ENCODE results near the gene PICALM. TPM values are rescaled to one million over a fixed set of nuclear protein-coding genes. Genes with fewer than 3 reads are reported as not detected.

The PICALM gene
- total RNA-seq, 4 donors from 2014 or later, result 237 to 286 (median 263) TPM

DNA sequence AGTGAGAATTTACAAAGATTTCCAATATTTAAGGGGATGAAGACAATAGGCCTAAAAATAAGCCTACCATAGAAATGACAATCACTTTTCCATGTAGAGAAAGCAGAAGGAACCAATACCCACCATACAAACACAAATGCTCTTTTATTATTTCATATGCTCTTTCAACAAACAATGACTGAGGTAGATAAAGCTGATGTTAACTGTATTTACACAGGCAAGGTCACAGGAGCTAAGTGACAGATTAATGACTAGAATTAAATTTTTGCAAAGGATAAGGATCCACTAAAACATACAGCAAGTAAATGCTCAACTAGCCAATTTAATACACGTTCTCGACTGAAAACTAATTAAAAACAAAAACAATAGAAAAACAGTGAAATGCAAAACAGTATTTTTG lies 34.2 kb downstream of the PICALM start:
- peaks cover 2 to 70% (median 17%) of the 10 kb centered on the region in 3 donors for H3K4me1 ChIP-seq
- WGBS, 2 donors (ENCODE audit: low coverage in 1 of 2), result 78 to 86% methylated on average over 2 of the region's 2 CpGs

DNA sequence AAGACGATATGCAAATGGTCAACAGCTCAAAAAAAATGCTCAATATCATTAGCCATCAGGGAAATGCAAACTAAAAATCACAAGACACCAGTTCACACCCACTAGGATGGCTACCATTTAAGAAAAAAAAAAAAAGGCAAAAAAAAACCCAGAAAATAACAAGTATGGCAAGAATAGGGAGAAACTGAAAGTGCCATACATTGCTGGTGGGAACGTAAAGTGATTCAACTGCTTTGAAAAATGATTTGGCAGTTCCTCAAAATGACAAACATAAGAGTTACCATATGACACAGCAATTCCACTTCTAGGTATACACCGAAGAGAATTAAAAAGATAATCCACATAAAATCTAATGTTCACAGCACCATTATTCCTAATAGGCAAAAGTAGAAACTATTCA lies 47.5 kb downstream of the PICALM start:
- WGBS, 2 donors (ENCODE audit: low coverage in 1 of 2), result 67 to 90% methylated on average over 3 of the region's 3 CpGs
- H3K4me1 ChIP-seq, result no peaks in the 10 kb centered on the region
- ATAC-seq, result no peak
- H3K27ac ChIP-seq, result no peak overlapping the region
- H3K4me3 ChIP-seq, result no peak overlapping the region
- H3K36me3 ChIP-seq, result peaks cover 0 to 72% of the 10 kb centered on the region in 2 donors
- TF ChIP-seq, protein P1, sequence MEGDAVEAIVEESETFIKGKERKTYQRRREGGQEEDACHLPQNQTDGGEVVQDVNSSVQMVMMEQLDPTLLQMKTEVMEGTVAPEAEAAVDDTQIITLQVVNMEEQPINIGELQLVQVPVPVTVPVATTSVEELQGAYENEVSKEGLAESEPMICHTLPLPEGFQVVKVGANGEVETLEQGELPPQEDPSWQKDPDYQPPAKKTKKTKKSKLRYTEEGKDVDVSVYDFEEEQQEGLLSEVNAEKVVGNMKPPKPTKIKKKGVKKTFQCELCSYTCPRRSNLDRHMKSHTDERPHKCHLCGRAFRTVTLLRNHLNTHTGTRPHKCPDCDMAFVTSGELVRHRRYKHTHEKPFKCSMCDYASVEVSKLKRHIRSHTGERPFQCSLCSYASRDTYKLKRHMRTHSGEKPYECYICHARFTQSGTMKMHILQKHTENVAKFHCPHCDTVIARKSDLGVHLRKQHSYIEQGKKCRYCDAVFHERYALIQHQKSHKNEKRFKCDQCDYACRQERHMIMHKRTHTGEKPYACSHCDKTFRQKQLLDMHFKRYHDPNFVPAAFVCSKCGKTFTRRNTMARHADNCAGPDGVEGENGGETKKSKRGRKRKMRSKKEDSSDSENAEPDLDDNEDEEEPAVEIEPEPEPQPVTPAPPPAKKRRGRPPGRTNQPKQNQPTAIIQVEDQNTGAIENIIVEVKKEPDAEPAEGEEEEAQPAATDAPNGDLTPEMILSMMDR (IDR thresholded peaks at IDR 0.05), result no peak
- no peak for TF ChIP-seq EP300 (IDR thresholded peaks at IDR 0.05)
- TF ChIP-seq POLR2A (IDR thresholded peaks at IDR 0.05), result no peak
- no peak for TF ChIP-seq POLR2AphosphoS5 (IDR thresholded peaks at IDR 0.05)
- H3K27me3 ChIP-seq, result no peaks in the 10 kb centered on the region
- H3K9me3 ChIP-seq, result no peaks in the 10 kb centered on the region

More for the DNA sequence above, 34.2 kb downstream of the PICALM start:
- Histone ChIP-seq H3K9me3 (no peaks in the 10 kb centered on the region), H3K4me3 (no peak overlapping the region), H3K27me3 (no peaks in the 10 kb centered on the region), H3K36me3 (peaks cover 0 to 13% of the 10 kb centered on the region in 2 donors), H3K27ac (no peak overlapping the region)
- no peak for ATAC-seq
- TF ChIP-seq, protein P1 (IDR thresholded peaks at IDR 0.05), result no peak
- TF ChIP-seq POLR2AphosphoS5 (IDR thresholded peaks at IDR 0.05), result no peak

DNA sequence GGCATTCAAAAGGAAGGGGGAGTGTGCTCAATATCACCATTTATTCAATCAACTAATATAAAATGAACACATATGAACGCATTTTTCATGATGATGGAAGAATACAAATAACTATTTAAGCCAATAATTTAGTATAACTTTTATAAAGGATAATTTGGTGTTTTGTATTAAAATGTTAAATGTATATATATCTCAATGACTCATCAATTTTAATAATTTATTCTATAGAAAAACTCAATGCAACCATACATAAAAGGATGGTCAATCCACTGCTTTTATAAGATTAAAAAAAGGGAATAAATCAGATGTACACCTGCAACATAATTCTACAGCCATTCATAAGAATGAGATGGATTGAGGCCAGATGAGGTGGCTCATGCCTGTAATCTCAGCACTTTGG lies 50.6 kb downstream of the PICALM start:
- WGBS, 2 donors (ENCODE audit: low coverage in 1 of 2), result 80 to 100% methylated on average over 1 of the region's 1 CpG
- H3K36me3 ChIP-seq, result peaks cover 0 to 52% of the 10 kb centered on the region in 2 donors
- H3K4me1 ChIP-seq, result peaks cover 0 to 13% (median 0%) of the 10 kb centered on the region in 3 donors
- no peak overlapping the region for H3K4me3 ChIP-seq
- H3K27me3 ChIP-seq, result no peaks in the 10 kb centered on the region
- ATAC-seq, result no peak
- no peaks in the 10 kb centered on the region for H3K9me3 ChIP-seq
- H3K27ac ChIP-seq, result no peak overlapping the region
- TF ChIP-seq, protein P1 (IDR thresholded peaks at IDR 0.05), result no peak
- TF ChIP-seq POLR2A (IDR thresholded peaks at IDR 0.05) (no peak), POLR2AphosphoS5 (IDR thresholded peaks at IDR 0.05) (no peak), EP300 (IDR thresholded peaks at IDR 0.05) (no peak)

DNA sequence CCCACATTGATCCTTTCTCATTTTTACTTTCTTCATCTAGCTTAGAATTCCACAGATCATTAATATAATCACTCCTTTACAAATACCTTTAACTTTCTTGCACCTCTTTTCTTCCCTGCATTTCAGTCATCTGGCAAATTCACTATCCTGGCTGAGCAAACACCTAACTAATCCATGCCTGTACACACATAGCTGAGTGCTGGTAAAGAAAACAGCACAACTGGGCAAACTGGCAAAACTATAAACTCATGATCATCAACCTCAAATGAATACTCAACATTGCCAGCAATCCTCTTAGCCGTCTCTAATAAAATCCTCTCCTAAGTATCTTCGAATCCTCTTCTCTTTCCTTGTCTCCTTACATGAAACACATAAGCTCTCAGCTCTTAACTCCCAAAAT lies 52.4 kb downstream of the PICALM start:
- H3K9me3 ChIP-seq, result no peaks in the 10 kb centered on the region
- TF ChIP-seq, protein P1 (IDR thresholded peaks at IDR 0.05), result no peak
- TF ChIP-seq POLR2AphosphoS5 (IDR thresholded peaks at IDR 0.05) (no peak), POLR2A (IDR thresholded peaks at IDR 0.05) (no peak), EP300 (IDR thresholded peaks at IDR 0.05) (no peak)
- H3K4me1 ChIP-seq, result peaks cover 0 to 13% (median 0%) of the 10 kb centered on the region in 3 donors
- no peak for ATAC-seq
- H3K27ac ChIP-seq, result no peak overlapping the region
- H3K36me3 ChIP-seq, result peaks cover 0 to 51% of the 10 kb centered on the region in 2 donors
- no peaks in the 10 kb centered on the region for H3K27me3 ChIP-seq
- H3K4me3 ChIP-seq, result no peak overlapping the region
- WGBS, 2 donors (ENCODE audit: low coverage in 1 of 2), result 77 to 83% methylated on average over 2 of the region's 2 CpGs

DNA sequence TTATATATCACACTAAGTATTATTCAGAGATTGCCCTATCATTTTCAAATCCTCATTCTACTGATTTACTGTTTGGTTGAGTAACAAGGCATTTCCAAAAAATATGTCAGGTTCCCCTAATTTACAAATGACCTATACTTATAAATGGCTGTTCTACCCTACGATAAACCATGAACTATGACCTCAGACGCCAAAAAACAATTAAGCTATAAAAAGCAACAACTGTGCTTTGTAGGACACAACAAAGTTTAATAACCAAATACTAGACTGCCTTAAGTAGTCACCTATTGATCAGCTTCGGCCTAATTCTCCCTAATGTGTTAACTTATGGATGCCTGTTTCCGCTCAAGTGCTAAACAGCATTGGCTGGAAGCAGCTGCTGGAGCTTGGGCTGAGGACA lies 53.2 kb downstream of the PICALM start:
- TF ChIP-seq POLR2A (IDR thresholded peaks at IDR 0.05) (no peak), EP300 (IDR thresholded peaks at IDR 0.05) (no peak)
- H3K36me3 ChIP-seq, result peaks cover 0 to 47% of the 10 kb centered on the region in 2 donors
- H3K4me3 ChIP-seq, result no peak overlapping the region
- 91 to 92% methylated on average over 4 of the region's 4 CpGs for WGBS, 2 donors (ENCODE audit: low coverage in 1 of 2)
- peaks cover 0 to 13% (median 0%) of the 10 kb centered on the region in 3 donors for H3K4me1 ChIP-seq
- H3K9me3 ChIP-seq, result no peaks in the 10 kb centered on the region
- no peak for ATAC-seq
- H3K27ac ChIP-seq, result no peak overlapping the region
- H3K27me3 ChIP-seq, result no peaks in the 10 kb centered on the region

Data from gastroesophageal sphincter (tissue), 4 donors.